ENCODE results near the gene RABGAP1L.

GRCh38 chr1:174291059-174291458 is 131.7 kb downstream of the RABGAP1L start:
- TF ChIP-seq, protein P1, sequence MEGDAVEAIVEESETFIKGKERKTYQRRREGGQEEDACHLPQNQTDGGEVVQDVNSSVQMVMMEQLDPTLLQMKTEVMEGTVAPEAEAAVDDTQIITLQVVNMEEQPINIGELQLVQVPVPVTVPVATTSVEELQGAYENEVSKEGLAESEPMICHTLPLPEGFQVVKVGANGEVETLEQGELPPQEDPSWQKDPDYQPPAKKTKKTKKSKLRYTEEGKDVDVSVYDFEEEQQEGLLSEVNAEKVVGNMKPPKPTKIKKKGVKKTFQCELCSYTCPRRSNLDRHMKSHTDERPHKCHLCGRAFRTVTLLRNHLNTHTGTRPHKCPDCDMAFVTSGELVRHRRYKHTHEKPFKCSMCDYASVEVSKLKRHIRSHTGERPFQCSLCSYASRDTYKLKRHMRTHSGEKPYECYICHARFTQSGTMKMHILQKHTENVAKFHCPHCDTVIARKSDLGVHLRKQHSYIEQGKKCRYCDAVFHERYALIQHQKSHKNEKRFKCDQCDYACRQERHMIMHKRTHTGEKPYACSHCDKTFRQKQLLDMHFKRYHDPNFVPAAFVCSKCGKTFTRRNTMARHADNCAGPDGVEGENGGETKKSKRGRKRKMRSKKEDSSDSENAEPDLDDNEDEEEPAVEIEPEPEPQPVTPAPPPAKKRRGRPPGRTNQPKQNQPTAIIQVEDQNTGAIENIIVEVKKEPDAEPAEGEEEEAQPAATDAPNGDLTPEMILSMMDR (IDR thresholded peaks at IDR 0.05; ENCODE audit: low read depth, low read length): no peak
- TF ChIP-seq, protein P2, sequence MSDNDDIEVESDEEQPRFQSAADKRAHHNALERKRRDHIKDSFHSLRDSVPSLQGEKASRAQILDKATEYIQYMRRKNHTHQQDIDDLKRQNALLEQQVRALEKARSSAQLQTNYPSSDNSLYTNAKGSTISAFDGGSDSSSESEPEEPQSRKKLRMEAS (IDR thresholded peaks at IDR 0.05; ENCODE audit: low read depth, low read length): no peak
